ENCODE data around the gene TPSAB1.
"Not testable (repeated sequence)": the region's sequence is repeated elsewhere in the genome, so short reads cannot be mapped to it uniquely, and the experiment has no call there.

Gene TPSAB1

GRCh38 chr16:1271724-1272413 lies 31.4 kb downstream of the TPSAB1 start:
- not testable (repeated sequence) for DNase-seq

- DNase-seq, result no peak
These were observed 32.1 kb downstream of the TPSAB1 start for GRCh38 chr16:1272453-1273198.

GRCh38 chr16:1273816-1274215 lies 33.3 kb downstream of the TPSAB1 start:
- no peak for DNase-seq

GRCh38 chr16:1274767-1275166 lies 34.3 kb downstream of the TPSAB1 start:
- no peak for DNase-seq

- DNase-seq, result no peak
These were observed 35.5 kb downstream of the TPSAB1 start for GRCh38 chr16:1275791-1276579.

GRCh38 chr16:1276580-1276878 lies 36.0 kb downstream of the TPSAB1 start:
- DNase-seq, result no peak

GRCh38 chr16:1277151-1277598 lies 36.7 kb downstream of the TPSAB1 start:
- no peak for DNase-seq

- DNase-seq, result no peak
These were observed 37.2 kb downstream of the TPSAB1 start for GRCh38 chr16:1277617-1278282.

- no peak for DNase-seq
These were observed 38.0 kb downstream of the TPSAB1 start for GRCh38 chr16:1278477-1278876.

- no peak for DNase-seq
These were observed 38.8 kb downstream of the TPSAB1 start for GRCh38 chr16:1279081-1279944.

- DNase-seq, result no peak
These were observed 39.6 kb downstream of the TPSAB1 start for GRCh38 chr16:1279945-1280589.

GRCh38 chr16:1280783-1281182 lies 40.3 kb downstream of the TPSAB1 start:
- DNase-seq, result no peak

- DNase-seq, result no peak
These were observed 41.0 kb downstream of the TPSAB1 start for GRCh38 chr16:1281517-1281916.

- DNase-seq, result no peak
These were observed 41.9 kb downstream of the TPSAB1 start for GRCh38 chr16:1282324-1282973.

GRCh38 chr16:1283296-1283695 lies 42.8 kb downstream of the TPSAB1 start:
- DNase-seq, result no peak

- DNase-seq, result no peak
These were observed 43.6 kb downstream of the TPSAB1 start for GRCh38 chr16:1283996-1284616.

- no peak for DNase-seq
These were observed 45.4 kb downstream of the TPSAB1 start for GRCh38 chr16:1285669-1286512.

GRCh38 chr16:1286513-1287094 lies 46.1 kb downstream of the TPSAB1 start:
- no peak for DNase-seq

GRCh38 chr16:1287982-1288670 lies 47.6 kb downstream of the TPSAB1 start:
- no peak for DNase-seq

Data from CD4-positive, alpha-beta T cell treated with Interleukin-15 for 1 hour (primary cell).